Measurements from ENCODE around the gene TREML1.

TREML1 gene

GRCh38 chr6:41156001-41156400 lies 1.9 kb upstream of the TREML1 start:
- Histone ChIP-seq H3K27me3 (ENCODE audit: control insufficient read depth, insufficient read depth, low read length) (no peaks in the 10 kb centered on the region), H3K36me3 (ENCODE audit: control insufficient read depth, insufficient read depth, low read length) (no peaks in the 10 kb centered on the region), H3K9ac (no peak overlapping the region), H3K9me3 (ENCODE audit: control insufficient read depth, low read length) (no peaks in the 10 kb centered on the region), H3K4me2 (ENCODE audit: low read length) (no peak overlapping the region), H3K4me3 (ENCODE audit: low read depth, low read length) (no peak overlapping the region), H2AFZ (no peak overlapping the region), H3K4me1 (no peaks in the 10 kb centered on the region), H3K79me2 (no peaks in the 10 kb centered on the region), H3K27ac (no peak overlapping the region)
- TF ChIP-seq CTCF (IDR thresholded peaks at IDR 0.05), result no peak

DNA sequence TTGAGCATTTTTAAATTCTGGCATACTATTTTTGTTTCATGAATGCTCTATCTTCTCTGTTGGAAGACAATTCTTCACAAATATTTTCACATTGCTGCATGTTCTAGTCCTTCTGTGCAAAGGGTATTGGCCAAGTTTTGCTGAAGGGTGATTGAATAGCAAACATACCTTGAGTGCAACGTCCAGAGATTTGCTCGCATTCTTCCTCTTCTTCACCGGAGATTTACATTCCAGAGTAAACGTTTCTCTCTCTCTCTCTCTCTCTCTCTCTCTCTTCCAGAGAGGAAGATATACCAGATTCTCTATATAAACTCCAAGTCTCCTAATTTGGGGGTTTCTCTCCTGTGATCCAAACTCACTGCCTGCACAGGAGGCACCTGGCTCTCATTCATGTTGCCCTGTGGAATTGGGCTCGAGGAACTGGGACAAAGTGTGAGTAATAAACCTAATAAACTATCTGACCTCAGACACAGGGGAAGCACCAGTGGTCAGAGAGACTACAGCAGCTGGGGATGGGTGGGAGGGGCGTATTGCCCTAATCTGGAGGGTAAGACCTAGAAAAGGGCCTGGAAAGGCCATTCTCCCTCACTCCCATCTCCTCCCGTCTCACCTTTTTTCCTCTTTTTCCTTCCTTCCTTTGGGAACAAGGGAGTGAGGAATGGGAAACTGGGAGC lies 1.1 kb upstream of the TREML1 start:
- Histone ChIP-seq H3K4me1 (no peaks in the 10 kb centered on the region), H3K27me3 (ENCODE audit: control insufficient read depth, insufficient read depth, low read length) (no peaks in the 10 kb centered on the region), H3K4me3 (ENCODE audit: low read depth, low read length) (no peak overlapping the region), H3K36me3 (ENCODE audit: control insufficient read depth, insufficient read depth, low read length) (no peaks in the 10 kb centered on the region), H3K27ac (no peak overlapping the region), H2AFZ (no peak overlapping the region), H3K9me3 (ENCODE audit: control insufficient read depth, low read length) (no peaks in the 10 kb centered on the region), H3K79me2 (no peaks in the 10 kb centered on the region), H3K9ac (no peak overlapping the region), H3K4me2 (ENCODE audit: low read length) (no peak overlapping the region)
- no peak for TF ChIP-seq CTCF (IDR thresholded peaks at IDR 0.05)

DNA sequence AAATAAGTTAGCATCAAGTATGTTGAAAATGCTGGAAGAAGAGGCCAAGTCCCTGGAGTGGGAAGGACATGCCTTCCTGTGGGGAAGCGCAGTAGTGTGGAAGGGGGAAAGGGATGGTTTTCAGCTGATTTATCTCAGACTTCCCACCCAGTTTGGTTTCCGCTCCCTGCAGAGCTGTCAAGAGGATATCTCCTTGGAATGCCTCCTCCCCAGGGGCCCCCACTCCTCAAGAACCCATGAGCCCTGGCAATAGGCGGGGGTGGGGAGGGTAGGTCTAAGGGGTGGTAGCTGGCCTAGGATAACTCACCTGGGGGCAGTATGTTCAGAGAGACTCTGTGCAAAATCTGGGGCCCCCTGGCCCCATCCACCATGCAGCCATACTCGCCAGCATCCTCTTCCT lies 696 bp downstream of the TREML1 start:
- Histone ChIP-seq H3K4me1 (no peaks in the 10 kb centered on the region), H2AFZ (no peak overlapping the region), H3K4me2 (ENCODE audit: low read length) (no peak overlapping the region), H3K9me3 (ENCODE audit: control insufficient read depth, low read length) (no peaks in the 10 kb centered on the region), H3K9ac (no peak overlapping the region), H3K36me3 (ENCODE audit: control insufficient read depth, insufficient read depth, low read length) (no peaks in the 10 kb centered on the region), H3K27ac (no peak overlapping the region), H3K27me3 (ENCODE audit: control insufficient read depth, insufficient read depth, low read length) (no peaks in the 10 kb centered on the region), H3K4me3 (ENCODE audit: low read depth, low read length) (no peak overlapping the region), H3K79me2 (no peaks in the 10 kb centered on the region)
- no peak for TF ChIP-seq CTCF (IDR thresholded peaks at IDR 0.05)

DNA sequence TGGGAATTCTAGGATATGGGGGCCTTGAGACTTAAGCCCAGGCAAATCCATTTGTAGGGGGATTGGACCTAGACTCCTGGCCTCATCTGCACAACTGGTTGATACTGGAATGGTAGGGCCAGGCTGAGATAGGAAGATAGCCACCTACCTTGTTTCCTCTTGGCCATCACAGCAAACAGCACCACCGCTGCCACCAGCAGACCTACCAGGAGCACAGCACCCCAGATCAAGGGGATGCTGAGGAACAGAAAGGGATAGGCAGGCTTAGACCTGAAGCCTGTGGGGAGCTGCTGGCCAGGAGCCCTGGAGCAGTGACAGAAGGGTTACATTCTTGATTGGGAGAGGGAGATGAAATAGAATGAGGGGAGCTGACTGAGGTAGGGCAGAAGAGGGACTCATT lies 3.5 kb downstream of the TREML1 start:
- H3K9me3 ChIP-seq (ENCODE audit: control insufficient read depth, low read length), result no peaks in the 10 kb centered on the region
- no peaks in the 10 kb centered on the region for H3K27me3 ChIP-seq (ENCODE audit: control insufficient read depth, insufficient read depth, low read length)
- no peak overlapping the region for H2AFZ ChIP-seq
- no peaks in the 10 kb centered on the region for H3K36me3 ChIP-seq (ENCODE audit: control insufficient read depth, insufficient read depth, low read length)
- H3K9ac ChIP-seq, result no peak overlapping the region
- no peak overlapping the region for H3K4me2 ChIP-seq (ENCODE audit: low read length)
- TF ChIP-seq CTCF (IDR thresholded peaks at IDR 0.05), result no peak
- no peak overlapping the region for H3K27ac ChIP-seq
- H3K79me2 ChIP-seq, result no peaks in the 10 kb centered on the region
- H3K4me1 ChIP-seq, result no peaks in the 10 kb centered on the region
- no peak overlapping the region for H3K4me3 ChIP-seq (ENCODE audit: low read depth, low read length)

DNA sequence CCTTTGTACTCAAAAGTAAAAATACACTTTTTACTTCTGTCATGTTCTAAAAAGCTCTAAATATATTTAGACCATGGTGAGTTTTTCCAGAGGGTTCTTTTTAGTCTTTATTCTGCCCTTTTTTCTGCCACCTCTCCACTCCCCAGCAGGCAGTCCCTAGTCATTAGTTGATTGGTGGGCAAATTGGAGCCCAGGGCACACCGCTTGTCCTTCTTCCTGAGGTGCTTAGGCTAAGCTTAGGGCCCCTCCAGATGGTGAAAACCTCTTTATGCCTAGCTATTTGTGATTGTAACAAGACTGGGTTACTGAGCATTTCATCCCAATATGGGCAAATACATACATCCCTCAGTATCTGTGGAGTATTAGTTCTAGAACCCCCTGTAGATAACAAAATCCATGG lies 6.2 kb downstream of the TREML1 start:
- Histone ChIP-seq H2AFZ (no peak overlapping the region), H3K79me2 (no peaks in the 10 kb centered on the region), H3K27ac (no peak overlapping the region), H3K4me2 (ENCODE audit: low read length) (no peak overlapping the region), H3K9ac (no peak overlapping the region), H3K4me3 (ENCODE audit: low read depth, low read length) (no peak overlapping the region), H3K9me3 (ENCODE audit: control insufficient read depth, low read length) (no peaks in the 10 kb centered on the region), H3K36me3 (ENCODE audit: control insufficient read depth, insufficient read depth, low read length) (no peaks in the 10 kb centered on the region), H3K4me1 (no peaks in the 10 kb centered on the region), H3K27me3 (ENCODE audit: control insufficient read depth, insufficient read depth, low read length) (no peaks in the 10 kb centered on the region)
- TF ChIP-seq CTCF (IDR thresholded peaks at IDR 0.05), result no peak

Measured in parathyroid adenoma (tissue), 2 donors.